Effector memory CD4-positive, alpha-beta T cell (primary cell): ENCODE data around the gene SEMA5A.

Experiments
- DNase-seq, 3 donors: peaks; one replicate each; pipeline ENCODE4 v3.0.0-alpha.2; 2020
- H3K27ac ChIP-seq: 2 replicates; pipeline ENCODE4 v1.7.0; 2013; ENCODE audit warnings: mild to moderate bottlenecking, low read length, moderate library complexity; ENCODE audit not compliant: insufficient read depth, poor library complexity, severe bottlenecking
- H3K27me3 ChIP-seq: replicated peaks from 2 replicates; pipeline ENCODE4 v1.7.0; 2013; ENCODE audit warnings: mild to moderate bottlenecking, low read length; ENCODE audit not compliant: insufficient read depth, control insufficient read depth, poor library complexity, severe bottlenecking
- H3K36me3 ChIP-seq: 2 replicates; pipeline ENCODE4 v1.7.0; 2013; ENCODE audit warnings: mild to moderate bottlenecking, low read length, moderate library complexity; ENCODE audit not compliant: control insufficient read depth, insufficient read depth
- H3K4me1 ChIP-seq: 2 replicates; pipeline ENCODE4 v1.7.0; 2013; ENCODE audit warnings: low read length, mild to moderate bottlenecking; ENCODE audit not compliant: control insufficient read depth, insufficient read depth, poor library complexity, severe bottlenecking
- H3K4me3 ChIP-seq: 2 replicates; pipeline ENCODE4 v1.7.0; 2013; ENCODE audit warnings: low read length, low read depth, mild to moderate bottlenecking; ENCODE audit not compliant: insufficient read depth, poor library complexity, severe bottlenecking
- H3K9me3 ChIP-seq: 2 replicates; pipeline ENCODE4 v1.7.0; 2013; ENCODE audit warnings: mild to moderate bottlenecking, low read length, moderate library complexity; ENCODE audit not compliant: control insufficient read depth

The SEMA5A gene

DNA sequence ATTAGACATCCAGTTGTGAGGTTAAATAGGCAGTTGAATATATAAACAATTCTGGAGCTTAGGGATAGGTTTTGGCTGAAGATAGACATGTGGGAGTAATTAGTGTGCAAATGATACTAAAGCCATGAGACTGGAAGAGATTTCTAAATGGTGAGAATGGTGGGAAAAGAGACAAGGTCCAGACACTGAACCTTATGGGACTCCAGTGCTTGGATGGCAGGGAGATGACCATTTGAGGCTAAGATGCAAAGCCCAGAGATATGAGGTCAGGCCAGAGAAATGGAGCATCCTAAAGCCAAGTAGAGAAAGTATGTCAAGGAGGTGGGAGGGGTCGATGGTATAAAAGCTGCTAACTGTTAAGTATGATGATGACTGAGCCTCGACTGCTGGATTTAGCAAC lies 115.6 kb downstream of the SEMA5A start:
- Histone ChIP-seq H3K4me3 (no peak overlapping the region), H3K27me3 (no peaks in the 10 kb centered on the region), H3K36me3 (no peaks in the 10 kb centered on the region), H3K27ac (no peak overlapping the region), H3K9me3 (no peaks in the 10 kb centered on the region), H3K4me1 (no peaks in the 10 kb centered on the region)
- no peak for DNase-seq

DNA sequence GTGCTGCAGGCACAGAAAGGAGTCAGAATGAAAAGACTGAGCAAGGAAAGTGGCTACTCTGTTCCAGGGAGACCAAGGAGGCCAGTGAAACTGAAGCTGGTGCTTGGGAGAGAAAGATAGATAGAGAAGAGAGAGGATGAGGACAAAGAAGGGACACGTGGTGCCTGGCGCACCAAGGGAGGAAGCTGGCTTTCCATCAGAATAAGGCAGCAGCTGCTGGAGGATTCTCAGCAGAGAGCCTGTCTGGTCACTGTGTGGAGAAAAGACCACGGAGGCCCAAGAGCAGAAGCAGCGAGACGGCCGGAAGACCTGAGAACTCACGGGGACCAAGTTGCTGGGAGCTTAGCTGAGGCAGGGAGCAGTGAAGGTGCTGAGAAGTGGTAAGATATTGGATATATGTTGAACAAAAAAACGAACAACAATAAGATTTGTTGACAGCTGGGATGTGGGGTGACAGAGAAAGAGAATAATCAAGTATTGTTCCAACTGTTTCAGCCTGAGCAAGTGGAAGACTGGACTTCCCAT lies 116.1 kb downstream of the SEMA5A start:
- Histone ChIP-seq H3K27ac (no peak overlapping the region), H3K27me3 (no peaks in the 10 kb centered on the region), H3K36me3 (no peaks in the 10 kb centered on the region), H3K9me3 (no peaks in the 10 kb centered on the region), H3K4me3 (no peak overlapping the region), H3K4me1 (no peaks in the 10 kb centered on the region)
- no peak for DNase-seq

DNA sequence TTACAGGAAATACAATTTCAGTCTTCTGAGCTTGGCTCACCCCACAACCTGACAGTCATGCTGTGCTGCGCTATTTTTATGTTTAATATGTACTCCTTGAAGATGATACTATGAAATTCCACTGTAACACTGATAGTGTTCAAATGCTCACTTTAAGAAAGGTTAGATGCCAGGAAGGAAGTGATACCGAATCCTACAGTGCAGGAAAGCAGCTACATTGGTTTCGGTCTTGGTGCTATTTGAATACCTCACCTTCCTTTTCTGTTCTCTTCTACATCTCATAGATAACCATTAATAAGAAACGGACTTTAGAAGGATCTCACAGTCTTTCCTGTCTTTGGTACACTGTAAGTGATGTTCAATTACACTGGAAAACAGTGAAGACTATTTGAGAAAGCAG lies 117.6 kb downstream of the SEMA5A start:
- DNase-seq: no peak
- H3K4me1 ChIP-seq: no peaks in the 10 kb centered on the region
- no peak overlapping the region for H3K4me3 ChIP-seq
- H3K27me3 ChIP-seq: no peaks in the 10 kb centered on the region
- no peaks in the 10 kb centered on the region for H3K9me3 ChIP-seq
- no peaks in the 10 kb centered on the region for H3K36me3 ChIP-seq
- no peak overlapping the region for H3K27ac ChIP-seq

- no peaks in the 10 kb centered on the region for H3K9me3 ChIP-seq
- H3K4me3 ChIP-seq: no peak overlapping the region
- no peak overlapping the region for H3K27ac ChIP-seq
- DNase-seq: no peak
- H3K4me1 ChIP-seq: no peaks in the 10 kb centered on the region
- H3K36me3 ChIP-seq: no peaks in the 10 kb centered on the region
- H3K27me3 ChIP-seq: no peaks in the 10 kb centered on the region
Measured at GRCh38 chr5:9425710-9426109, 120.2 kb downstream of the SEMA5A start.

GRCh38 chr5:9423571-9423970 lies 122.3 kb downstream of the SEMA5A start:
- Histone ChIP-seq H3K27me3 (no peaks in the 10 kb centered on the region), H3K4me3 (no peak overlapping the region), H3K27ac (no peak overlapping the region), H3K4me1 (no peaks in the 10 kb centered on the region), H3K9me3 (no peaks in the 10 kb centered on the region), H3K36me3 (no peaks in the 10 kb centered on the region)
- DNase-seq: no peak

DNA sequence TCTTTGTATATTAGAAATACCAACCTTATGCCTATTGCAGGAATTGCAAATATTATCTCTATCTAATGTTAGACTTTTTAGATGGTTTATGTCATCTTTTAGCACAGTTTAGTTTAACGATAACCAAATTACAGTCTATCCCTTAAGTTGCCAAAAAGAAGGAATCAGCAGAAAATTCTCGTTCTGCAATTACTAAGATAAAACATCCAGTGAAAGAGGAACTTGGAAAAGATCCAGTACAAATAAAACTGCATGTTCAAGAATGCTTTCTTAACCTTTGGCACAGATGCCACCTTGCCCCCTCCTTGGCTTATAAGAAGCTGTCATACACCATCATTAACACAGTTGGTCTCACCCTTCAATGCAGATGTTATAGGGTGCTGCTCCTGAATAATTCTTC lies 124.0 kb downstream of the SEMA5A start:
- Histone ChIP-seq H3K9me3 (no peaks in the 10 kb centered on the region), H3K27me3 (no peaks in the 10 kb centered on the region), H3K27ac (no peak overlapping the region), H3K4me1 (no peaks in the 10 kb centered on the region), H3K4me3 (no peak overlapping the region), H3K36me3 (no peaks in the 10 kb centered on the region)
- DNase-seq: no peak

- no peak overlapping the region for H3K27ac ChIP-seq
- no peaks in the 10 kb centered on the region for H3K4me1 ChIP-seq
- no peak overlapping the region for H3K4me3 ChIP-seq
- no peaks in the 10 kb centered on the region for H3K36me3 ChIP-seq
- no peaks in the 10 kb centered on the region for H3K9me3 ChIP-seq
- no peak for DNase-seq
- no peaks in the 10 kb centered on the region for H3K27me3 ChIP-seq
Measured at GRCh38 chr5:9419794-9420193, 126.1 kb downstream of the SEMA5A start.

- H3K27ac ChIP-seq: no peak overlapping the region
- DNase-seq: no peak
- no peaks in the 10 kb centered on the region for H3K4me1 ChIP-seq
- H3K27me3 ChIP-seq: no peaks in the 10 kb centered on the region
- H3K9me3 ChIP-seq: no peaks in the 10 kb centered on the region
- no peaks in the 10 kb centered on the region for H3K36me3 ChIP-seq
- no peak overlapping the region for H3K4me3 ChIP-seq
Measured at GRCh38 chr5:9415566-9415965, 130.3 kb downstream of the SEMA5A start.

- no peak overlapping the region for H3K4me3 ChIP-seq
- H3K27me3 ChIP-seq: no peaks in the 10 kb centered on the region
- no peaks in the 10 kb centered on the region for H3K36me3 ChIP-seq
- no peak for DNase-seq
- H3K4me1 ChIP-seq: no peaks in the 10 kb centered on the region
- H3K27ac ChIP-seq: no peak overlapping the region
- no peaks in the 10 kb centered on the region for H3K9me3 ChIP-seq
Measured at GRCh38 chr5:9415091-9415490, 130.8 kb downstream of the SEMA5A start.

DNA sequence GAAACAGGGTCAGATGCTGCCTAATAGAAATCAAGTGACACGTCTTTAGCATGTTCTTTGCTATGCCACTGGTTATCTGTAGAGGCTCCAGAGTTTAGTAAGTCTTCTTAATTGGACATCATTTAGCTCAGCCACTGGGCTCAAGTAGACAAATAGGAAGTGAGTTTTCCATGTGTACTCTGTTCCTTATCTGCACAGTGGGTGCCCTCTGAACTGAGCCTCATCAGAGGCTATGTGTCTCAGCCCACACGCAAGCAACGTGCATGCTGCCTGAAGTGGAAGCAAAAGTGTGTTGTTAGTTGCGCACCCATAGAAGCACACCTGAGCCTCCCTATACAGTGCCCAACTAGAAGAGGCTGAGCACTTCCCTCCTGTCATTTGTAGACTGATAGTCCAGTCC lies 134.7 kb downstream of the SEMA5A start:
- no peaks in the 10 kb centered on the region for H3K27me3 ChIP-seq

More for the DNA sequence above, 134.7 kb downstream of the SEMA5A start:
- Histone ChIP-seq H3K4me1 (no peaks in the 10 kb centered on the region), H3K36me3 (no peaks in the 10 kb centered on the region), H3K4me3 (no peak overlapping the region), H3K9me3 (no peaks in the 10 kb centered on the region), H3K27ac (no peak overlapping the region)
- no peak for DNase-seq
